ENCODE measurements around the gene FBLN2.

GRCh38 chr3:13519006-13519791 lies 29.7 kb upstream of the FBLN2 start:
- no peak for TF ChIP-seq CTCF (IDR thresholded peaks at IDR 0.05; ENCODE audit: insufficient read depth, low read length)
- no peak for TF ChIP-seq REST (IDR thresholded peaks at IDR 0.05; ENCODE audit: insufficient replicate concordance, low read depth)
- no peak for TF ChIP-seq POLR2AphosphoS5 (IDR thresholded peaks at IDR 0.05; ENCODE audit: low read depth)
- TF ChIP-seq GABPA (IDR thresholded peaks at IDR 0.05; ENCODE audit: low read depth), result no peak

Data from HL-60 (cell line).